IPS DF 4.7 (cell line): ENCODE results near the gene TM9SF4.
"Not testable (repeated sequence)": the region's sequence is repeated elsewhere in the genome, so short reads cannot be mapped to it uniquely, and the experiment has no call there.

Experiments
- DNase-seq: peaks from one replicate; pipeline ENCODE4 v3.0.0-alpha.2; 2013; ENCODE audit warnings: low spot score; ENCODE audit errors: extremely low read depth

TM9SF4 gene

DNA sequence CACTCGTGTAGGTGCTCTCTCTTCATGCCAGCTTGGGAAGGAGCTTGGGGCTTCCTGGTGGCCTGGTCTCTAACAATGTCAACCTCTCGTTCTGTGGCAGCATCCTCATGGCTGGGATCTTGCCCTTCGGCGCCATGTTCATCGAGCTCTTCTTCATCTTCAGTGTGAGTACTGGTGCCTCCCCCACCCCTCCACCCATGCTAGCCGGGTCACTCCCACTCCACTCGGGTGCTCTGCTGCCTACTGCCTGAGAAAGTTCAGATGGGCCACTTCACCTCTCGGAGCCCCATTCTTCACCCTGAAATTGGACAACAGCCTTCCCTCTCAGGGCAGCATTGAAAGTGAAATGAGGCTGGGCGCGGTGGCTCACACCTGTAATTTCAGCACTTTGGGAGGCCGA is 48.8 kb downstream of the TM9SF4 start:
- DNase-seq, result no peak

DNA sequence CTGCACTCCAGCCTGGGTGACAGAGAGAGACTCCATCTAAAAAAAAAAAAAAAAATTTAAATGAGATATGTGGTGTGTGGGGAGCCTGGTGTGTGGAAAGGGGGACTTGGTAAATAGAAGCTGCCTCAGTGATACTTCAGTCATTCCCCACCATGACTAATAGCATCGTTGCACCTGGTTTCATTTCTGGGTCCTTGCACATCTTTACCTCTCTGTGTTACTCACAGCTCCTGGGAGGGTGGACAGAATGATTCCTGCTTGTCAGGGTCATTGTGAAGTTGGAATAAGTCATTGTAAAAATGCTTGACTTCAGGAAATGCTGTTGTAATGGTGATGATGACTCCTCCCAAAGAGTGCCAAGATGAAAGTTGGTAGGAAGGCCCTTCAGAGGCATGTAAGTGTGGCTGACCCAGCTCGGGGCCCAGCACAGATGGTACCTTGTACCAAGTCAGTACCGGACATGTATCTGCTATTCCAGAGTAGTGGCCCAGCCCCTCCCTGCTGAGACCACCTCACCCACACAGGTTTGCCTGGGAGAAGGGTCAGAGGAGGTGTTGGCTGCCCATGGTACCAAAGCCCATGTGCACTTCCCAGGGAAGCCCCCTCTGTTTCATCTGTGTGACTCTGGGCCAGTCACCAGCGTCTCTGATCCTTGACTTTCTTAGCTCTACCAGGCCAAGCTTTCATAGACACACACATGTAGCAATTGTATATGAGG is 49.6 kb downstream of the TM9SF4 start:
- no peak for DNase-seq

DNA sequence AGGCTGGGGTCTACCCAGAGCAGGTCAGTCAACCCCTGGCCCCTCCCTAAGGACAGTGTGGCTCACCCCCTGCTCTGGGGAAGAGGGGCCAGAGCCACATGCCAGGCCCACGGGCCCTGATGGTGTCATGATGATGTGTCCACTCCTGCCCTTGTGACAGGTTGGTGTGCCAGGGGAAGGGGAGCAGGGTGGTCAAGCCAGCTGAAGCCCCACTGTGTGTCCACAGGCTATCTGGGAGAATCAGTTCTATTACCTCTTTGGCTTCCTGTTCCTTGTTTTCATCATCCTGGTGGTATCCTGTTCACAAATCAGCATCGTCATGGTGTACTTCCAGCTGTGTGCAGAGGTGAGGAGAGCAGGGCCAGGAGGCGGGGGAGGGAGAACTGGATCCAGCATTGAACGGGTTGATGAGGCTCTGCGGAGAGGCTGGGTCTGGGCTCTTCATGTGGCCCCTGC is 50.3 kb downstream of the TM9SF4 start:
- DNase-seq, result no peak

DNA sequence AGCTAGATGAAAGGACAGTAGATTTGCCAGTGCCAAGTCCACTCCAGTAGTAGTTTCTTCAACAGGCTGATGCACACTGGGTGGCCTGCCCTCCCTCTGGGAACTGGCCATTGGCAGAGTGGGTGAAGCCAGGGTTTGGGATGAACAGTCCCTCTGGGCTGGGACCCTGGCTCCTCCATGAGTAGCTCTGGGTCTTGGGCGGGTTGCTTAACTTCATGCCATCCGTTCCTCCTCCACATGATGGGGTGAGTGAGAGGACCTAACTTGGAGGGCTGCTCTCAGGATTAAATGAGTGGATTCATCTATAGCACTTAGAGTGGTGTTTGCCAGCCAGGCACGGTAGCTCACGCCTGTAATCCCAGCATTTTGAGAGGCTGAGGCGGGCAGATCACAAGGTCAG is 50.8 kb downstream of the TM9SF4 start:
- DNase-seq, result no peak

DNA sequence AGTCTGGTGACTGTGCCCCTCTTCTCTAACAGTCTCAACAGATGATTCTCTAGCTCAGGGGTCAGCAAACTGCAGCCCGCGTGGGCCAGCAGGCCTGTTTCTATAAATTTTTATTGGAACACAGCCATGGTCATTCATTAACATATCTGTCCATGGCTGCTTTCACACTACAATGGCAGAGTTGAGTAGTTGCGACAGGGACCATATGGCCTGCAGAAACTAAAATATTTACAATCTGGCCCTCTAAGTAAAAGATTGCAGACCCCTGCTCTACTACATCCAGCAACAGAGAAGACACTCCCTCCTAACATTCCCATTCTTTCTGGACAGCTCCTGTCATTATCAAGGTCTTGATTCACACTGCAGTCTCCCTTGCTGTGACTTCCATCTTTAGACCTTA is 52.8 kb downstream of the TM9SF4 start:
- DNase-seq, result no peak

DNA sequence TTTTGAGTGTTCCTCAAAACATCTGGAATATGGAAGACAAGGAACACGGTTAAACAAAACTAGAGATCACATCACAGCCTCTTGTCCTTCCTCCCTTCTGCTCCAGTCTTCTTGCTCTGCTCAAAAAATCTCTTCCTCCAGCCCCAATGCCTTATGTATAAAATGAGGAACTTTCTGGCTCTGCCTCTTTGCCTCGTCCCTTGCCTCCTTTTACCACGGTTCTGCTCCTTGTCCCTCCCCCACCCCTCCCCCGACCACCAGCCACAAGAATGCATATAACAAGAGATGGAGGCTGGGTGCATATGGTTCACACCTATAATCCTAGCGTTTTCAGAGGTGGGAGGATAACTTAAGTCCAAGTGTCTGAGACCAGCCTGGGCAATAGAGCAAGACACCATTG is 54.4 kb downstream of the TM9SF4 start:
- no peak for DNase-seq

DNA sequence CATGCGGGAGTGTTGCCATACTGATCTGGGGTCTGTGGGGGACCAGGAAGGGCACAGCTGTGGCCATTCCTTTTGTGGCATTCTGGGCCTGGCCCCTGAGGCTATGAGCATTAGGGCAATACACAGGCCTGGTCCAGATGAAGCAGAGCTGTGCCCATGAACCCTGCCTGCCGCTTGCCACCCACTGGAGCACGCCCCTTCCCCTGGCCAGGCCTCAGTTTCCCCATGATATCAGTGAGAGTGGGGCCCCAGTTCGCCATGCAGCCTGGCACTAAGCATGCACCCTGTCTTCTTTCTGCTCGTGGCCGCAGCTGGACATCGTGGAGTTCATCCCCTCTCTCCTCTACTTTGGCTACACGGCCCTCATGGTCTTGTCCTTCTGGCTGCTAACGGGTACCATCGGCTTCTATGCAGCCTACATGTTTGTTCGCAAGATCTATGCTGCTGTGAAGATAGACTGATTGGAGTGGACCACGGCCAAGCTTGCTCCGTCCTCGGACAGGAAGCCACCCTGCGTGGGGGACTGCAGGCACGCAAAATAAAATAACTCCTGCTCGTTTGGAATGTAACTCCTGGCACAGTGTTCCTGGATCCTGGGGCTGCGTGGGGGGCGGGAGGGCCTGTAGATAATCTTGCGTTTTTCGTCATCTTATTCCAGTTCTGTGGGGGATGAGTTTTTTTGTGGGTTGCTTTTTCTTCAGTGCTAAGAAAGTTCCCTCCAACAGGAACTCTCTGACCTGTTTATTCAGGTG is 55.6 kb downstream of the TM9SF4 start:
- no peak for DNase-seq

DNA sequence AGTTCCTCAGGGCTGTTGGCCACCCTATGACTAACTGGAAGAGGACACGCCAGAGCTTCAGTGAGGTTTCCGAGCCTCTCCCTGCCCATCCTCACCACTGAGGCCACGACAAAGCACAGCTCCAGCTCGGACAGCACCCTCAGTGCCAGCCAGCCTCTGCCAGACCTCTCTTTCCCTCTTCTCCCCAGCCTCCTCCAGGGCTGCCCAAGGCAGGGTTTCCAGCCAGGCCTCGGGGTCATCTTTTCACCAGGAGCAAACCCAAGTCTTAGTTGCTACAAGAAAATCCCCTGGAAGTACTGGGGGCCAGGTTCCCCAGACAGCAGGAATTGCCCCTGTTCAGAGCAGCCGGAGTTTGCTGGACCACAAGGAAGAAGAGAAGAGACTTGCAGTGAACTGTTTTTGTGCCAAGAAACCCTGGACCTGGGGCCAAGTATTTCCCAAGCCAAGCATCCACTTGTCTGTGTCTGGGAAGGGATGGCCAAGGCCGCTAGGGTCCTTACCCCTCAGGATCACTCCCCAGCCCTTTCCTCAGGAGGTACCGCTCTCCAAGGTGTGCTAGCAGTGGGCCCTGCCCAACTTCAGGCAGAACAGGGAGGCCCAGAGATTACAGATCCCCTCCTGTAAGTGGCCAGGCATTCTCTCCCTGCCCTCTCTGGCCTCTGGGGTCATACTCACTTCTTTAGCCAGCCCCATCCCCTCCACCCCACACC is 56.5 kb downstream of the TM9SF4 start:
- DNase-seq, result no peak

DNA sequence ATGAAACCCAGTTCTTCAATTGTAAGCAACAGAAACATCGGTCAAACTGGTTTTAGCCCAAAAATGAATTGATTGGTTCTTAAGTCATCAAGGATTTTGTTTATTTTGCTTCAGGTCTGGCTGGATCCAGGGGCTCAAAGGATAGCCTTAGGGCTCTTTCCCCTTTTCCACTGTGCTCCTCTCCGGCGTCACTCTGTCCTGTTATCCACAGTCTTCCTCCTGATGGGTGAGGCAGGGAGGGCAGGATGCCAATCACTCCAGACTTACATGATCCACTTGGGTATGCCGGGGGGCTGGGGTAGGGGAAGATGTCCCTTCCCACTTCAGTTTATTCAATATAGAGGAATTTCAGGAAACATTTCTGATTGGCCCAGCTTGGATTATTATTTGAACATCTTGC is 58.0 kb downstream of the TM9SF4 start:
- no peak for DNase-seq

DNA sequence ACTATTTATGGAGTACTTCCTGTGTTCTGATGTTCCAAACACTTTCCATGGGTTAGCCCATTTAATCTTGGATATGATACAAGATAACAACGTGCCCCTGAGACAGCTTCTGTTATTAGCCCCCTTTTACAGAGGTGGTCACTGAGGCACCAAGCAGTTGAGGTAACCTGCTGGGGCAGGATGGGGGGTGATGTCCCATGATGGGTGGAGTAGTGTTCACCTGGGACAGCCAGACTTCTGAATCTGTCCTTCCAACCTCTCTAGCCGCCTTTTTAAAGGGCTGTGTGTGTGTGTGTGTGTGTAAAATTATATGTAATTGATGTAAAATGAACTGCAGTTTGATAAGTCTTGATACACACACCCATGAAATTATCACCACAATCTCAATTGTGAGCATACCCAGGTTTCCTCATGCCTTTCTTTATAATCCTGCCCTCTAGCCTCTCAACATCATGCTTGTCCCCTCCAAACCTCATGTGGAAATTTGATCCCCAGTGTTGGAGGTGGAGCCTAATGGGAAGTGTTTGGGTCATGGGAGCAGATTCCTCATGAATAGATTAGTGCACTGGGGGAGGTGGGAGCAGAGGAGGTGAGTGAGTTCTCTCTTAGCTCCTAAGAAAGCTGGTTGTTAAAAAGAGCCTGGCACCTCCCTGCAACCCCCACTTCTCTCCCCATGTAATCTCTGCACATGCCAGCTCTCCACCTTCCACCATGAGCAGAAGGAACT is 58.8 kb downstream of the TM9SF4 start:
- no peak for DNase-seq

DNA sequence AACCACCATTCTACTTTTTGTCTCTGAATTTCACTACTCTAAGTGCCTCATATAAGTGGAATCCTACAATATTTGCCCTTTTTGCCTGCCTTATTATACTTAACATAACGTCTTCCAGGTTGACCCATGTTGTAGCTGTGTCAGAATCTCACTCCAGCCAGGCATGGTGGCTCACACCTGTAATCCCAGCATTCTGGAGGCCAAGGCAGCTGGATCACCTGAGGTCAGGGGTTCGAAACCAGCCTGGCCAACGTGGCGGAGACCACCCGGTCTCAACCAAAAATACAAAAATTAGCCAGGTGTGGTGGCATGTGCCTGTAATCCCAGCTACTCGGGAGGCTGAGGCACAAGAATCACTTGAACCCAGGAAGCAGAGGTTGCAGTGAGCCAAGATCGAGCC is 68.2 kb downstream of the TM9SF4 start:
- not testable (repeated sequence) for DNase-seq

DNA sequence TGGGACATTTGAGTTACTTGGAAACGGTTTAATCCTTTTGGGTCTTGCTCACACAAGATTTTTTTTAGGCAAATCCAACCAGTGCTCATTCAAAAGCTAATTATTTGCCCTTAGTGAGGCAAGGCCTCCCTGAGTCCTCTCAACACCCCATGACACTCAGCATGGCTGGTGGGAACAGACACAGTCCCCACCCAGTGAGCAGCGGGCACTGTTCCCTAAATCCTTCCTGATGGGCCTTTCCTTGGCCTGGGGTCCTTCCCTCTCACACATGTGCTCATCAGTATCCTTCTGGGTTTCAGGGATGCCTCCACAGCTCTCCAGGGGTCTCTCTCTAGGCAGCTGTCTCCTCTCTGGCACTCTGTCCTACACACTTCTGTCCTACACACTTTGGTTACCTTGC is 70.0 kb downstream of the TM9SF4 start:
- DNase-seq, result no peak

DNA sequence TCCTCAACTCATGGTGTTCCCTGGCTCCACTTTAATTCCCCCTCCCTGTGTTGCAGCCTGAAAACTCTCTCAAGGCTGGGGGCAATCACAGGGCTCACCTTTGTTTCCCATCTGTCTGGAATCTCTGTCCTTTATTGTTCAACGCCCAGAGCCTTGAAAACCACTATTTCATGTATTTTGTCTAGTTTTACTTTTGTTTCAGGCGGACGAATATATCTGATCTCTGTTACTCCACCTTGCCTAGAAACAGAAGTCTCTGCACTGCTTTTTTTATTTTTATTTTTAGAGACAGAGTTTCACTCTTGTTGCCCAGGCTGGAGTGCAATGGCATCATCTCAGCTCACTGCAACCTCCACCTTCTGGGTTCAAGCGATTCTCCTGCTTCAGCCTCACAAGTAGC is 70.4 kb downstream of the TM9SF4 start:
- no peak for DNase-seq

DNA sequence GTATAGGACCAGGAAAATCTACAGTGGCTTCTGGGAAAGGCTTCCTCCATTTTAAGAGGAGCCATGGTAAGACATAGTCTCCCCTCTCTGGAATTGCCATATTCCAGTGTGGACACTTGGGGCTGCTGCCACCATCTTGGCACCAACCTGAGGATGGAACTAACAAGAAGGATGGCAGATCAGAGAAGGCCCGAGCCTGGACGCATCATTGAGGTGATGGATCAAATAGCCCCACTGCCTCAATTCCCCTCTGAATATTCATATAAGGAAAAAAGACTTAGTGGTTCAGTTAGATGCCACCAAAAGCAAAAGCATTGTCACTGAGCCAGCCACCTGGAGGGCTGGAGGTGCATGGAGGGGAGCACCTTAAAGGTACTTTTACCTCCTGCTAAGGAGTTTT is 72.1 kb downstream of the TM9SF4 start:
- DNase-seq, result no peak

DNA sequence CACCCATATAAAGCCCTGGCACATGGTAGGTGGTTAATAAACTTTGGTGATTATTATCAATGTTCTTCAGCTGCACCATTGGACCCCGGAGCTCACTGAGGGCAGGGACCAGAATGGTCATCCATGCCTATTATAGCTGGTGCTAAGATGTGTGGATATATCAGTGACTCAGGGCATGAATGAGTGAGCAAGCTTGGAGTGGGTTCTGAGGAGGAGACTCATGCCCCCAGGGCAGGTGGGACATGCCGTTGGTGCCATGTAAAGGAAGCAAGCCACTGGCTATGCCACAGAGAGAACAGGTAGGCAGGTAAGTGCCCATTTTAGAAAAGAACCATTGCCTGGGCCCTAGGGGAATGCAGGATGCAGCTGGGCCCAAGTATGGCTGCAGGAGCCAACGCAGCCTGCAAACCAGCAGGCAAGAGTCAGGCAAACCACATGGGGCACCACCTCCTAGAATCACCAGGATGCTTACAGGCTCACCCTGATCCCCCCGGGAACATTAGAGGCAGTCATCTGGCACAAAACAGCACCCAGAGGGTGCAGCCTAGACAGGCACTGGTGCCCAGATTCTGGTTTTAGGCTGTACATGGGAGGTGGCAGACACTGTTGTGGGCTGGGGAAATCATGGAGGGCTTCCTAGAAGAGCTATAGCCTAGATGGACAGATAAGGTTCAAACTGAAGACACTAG is 74.6 kb downstream of the TM9SF4 start:
- DNase-seq, result no peak

DNA sequence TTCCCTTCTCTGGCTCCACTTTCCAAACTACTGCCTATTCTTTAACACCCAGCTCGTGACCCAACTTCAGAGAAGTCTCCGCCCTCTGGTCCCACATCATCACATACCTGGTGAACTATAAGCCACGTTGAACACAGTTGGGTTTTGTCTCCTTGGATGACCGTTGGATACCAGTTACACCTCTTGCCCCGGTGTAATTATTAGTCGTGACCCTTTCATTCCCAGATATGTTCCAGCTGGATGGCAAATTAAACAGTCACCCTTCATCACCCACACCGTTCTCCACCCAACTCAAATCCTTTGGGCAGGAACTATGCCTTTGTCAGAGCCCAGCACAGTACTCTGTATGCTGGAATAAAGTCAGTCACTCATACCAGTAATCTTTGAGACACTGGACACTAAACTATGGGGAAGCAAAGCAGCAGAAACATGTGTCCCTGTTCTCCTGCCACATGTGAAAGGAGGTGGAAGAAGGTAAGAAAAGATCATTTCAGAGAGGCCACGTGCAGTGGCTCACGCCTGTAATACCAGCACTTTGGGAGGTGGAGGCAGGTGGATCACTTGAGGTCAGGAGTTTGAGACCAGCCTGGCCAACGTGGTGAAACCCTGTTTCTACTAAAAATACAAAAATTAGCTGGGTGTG is 75.6 kb downstream of the TM9SF4 start:
- DNase-seq, result no peak

DNA sequence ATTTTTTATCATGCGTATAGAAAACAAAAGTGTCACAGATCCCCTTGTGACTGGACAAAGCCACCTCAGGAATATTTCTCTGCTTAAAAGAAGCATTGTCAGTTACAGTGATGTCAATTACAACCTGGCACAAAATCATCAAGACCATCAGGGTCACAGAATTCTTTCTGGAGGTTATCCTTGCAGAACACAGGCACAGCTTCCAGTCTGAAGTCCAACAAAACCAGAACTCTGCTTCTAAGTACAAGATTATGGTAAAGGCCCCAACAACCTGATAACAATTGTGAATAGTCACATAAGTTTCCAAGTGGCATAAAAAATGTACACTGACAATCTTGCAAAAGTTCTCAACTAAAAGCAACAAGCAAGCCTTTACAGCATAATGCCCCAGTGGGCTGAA is 77.0 kb downstream of the TM9SF4 start:
- no peak for DNase-seq

DNA sequence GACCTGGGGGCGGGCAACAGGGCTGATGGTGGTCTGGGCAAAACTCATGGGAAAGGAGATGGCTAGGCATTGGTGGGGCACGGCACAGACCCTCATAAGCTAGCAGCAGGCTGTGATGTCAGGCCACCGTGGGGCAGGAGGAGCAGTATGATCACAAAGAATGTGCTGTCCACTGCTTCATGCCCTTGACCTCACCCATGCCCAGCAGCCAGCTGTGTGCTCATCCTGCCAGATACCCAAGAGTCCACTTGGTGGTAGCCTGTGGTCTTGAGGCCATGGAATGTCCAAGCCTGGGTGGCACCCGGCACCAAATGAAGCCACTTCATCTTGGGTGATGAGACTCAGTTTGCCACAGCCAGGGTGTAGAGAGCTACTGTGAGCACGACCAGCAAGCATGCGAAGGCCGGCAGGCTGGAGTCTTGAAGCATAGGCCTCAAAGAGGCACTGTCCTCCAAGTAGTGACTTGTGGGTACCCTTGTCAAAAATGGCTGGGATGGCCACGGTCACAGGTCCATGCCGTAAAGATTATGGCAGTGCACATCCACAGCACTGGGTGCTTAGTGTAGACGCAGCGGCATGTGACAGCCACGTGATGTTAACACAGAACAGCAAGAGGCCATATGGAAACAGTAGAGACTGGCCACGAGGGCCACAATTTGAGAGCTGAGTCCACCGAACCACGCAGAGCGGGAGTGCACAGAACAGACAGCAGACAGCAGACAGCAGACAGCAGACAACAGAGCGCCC is 79.0 kb downstream of the TM9SF4 start:
- no peak for DNase-seq

DNA sequence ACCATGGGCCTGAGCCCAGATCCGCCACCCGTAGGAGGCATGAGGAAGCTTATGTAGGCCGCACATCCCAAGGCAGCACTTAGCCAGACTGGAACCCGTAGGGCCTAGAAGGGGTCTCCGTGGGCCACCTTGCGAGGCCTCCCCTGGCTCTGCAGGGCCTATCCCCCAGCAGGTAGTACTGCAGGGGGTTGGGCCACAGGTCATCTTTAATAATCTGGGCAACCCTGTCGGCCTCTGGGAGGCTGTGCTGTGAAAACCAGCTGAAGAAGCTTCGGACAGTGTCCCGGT is 79.6 kb downstream of the TM9SF4 start:
- DNase-seq, result no peak
